Measurements from ENCODE around the gene A1CF.
"Not testable (repeated sequence)": the region's sequence is repeated elsewhere in the genome, so short reads cannot be mapped to it uniquely, and the experiment has no call there.

Gene A1CF

GRCh38 chr10:50885097-50885859 lies at the start of gene A1CF:
Gene A1CF, minus strand, starts transcription at chr10:50885627. Its CDS starts 25,687 bp downstream, at chr10:50859940.
- no peak for DNase-seq (ENCODE audit: low spot score)

- no peak for DNase-seq (ENCODE audit: low spot score)
These were observed 46.6 kb upstream of the A1CF start for GRCh38 chr10:50931948-50932431.

GRCh38 chr10:50929670-50930069 lies 44.2 kb upstream of the A1CF start:
- DNase-seq (ENCODE audit: low spot score), result no peak

- DNase-seq (ENCODE audit: low spot score), result no peak
These were observed 42.7 kb upstream of the A1CF start for GRCh38 chr10:50928190-50928552.

- DNase-seq (ENCODE audit: low spot score), result no peak
These were observed 42.2 kb upstream of the A1CF start for GRCh38 chr10:50927522-50928189.

- not testable (repeated sequence) for DNase-seq (ENCODE audit: low spot score)
These were observed 38.0 kb upstream of the A1CF start for GRCh38 chr10:50923471-50923870.

- DNase-seq (ENCODE audit: low spot score), result no peak
These were observed 33.6 kb upstream of the A1CF start for GRCh38 chr10:50919010-50919409.

- DNase-seq (ENCODE audit: low spot score), result no peak
These were observed 33.1 kb upstream of the A1CF start for GRCh38 chr10:50918529-50918928.

GRCh38 chr10:50917486-50917885 lies 32.1 kb upstream of the A1CF start:
- no peak for DNase-seq (ENCODE audit: low spot score)

GRCh38 chr10:50909334-50910014 lies 24.0 kb upstream of the A1CF start:
- no peak for DNase-seq (ENCODE audit: low spot score)

GRCh38 chr10:50908366-50908765 lies 22.9 kb upstream of the A1CF start:
- no peak for DNase-seq (ENCODE audit: low spot score)

GRCh38 chr10:50905797-50906196 lies 20.4 kb upstream of the A1CF start:
- DNase-seq (ENCODE audit: low spot score), result not testable (repeated sequence)

- no peak for DNase-seq (ENCODE audit: low spot score)
These were observed 11.3 kb upstream of the A1CF start for GRCh38 chr10:50896721-50897120.

GRCh38 chr10:50894312-50894711 lies 8.9 kb upstream of the A1CF start:
- no peak for DNase-seq (ENCODE audit: low spot score)

GRCh38 chr10:50892467-50892866 lies 7.0 kb upstream of the A1CF start:
- no peak for DNase-seq (ENCODE audit: low spot score)

GRCh38 chr10:50884302-50884701 lies 1.1 kb downstream of the A1CF start:
- no peak for DNase-seq (ENCODE audit: low spot score)

GRCh38 chr10:50883629-50884028 lies 1.8 kb downstream of the A1CF start:
- no peak for DNase-seq (ENCODE audit: low spot score)

GRCh38 chr10:50882540-50882983 lies 2.9 kb downstream of the A1CF start:
- DNase-seq (ENCODE audit: low spot score), result no peak

- DNase-seq (ENCODE audit: low spot score), result not testable (repeated sequence)
These were observed 4.4 kb downstream of the A1CF start for GRCh38 chr10:50881046-50881445.

GRCh38 chr10:50876429-50876828 lies 9.0 kb downstream of the A1CF start:
- DNase-seq (ENCODE audit: low spot score), result no peak

GRCh38 chr10:50874723-50875122 lies 10.7 kb downstream of the A1CF start:
- DNase-seq (ENCODE audit: low spot score), result no peak

GRCh38 chr10:50866317-50866716 lies 19.1 kb downstream of the A1CF start:
- DNase-seq (ENCODE audit: low spot score), result no peak

GRCh38 chr10:50862719-50863118 lies 22.7 kb downstream of the A1CF start:
- no peak for DNase-seq (ENCODE audit: low spot score)
